Lower leg skin (tissue), 4 donors: ENCODE results near the gene C10orf88. TPM values are rescaled to one million over a fixed set of nuclear protein-coding genes. Genes with fewer than 3 reads are reported as not detected.
"Not testable (repeated sequence)": the region's sequence is repeated elsewhere in the genome, so short reads cannot be mapped to it uniquely, and the experiment has no call there.

ENCODE experiments used
- DNase-seq, 2 donors: peaks; one replicate each; pipeline ENCODE4 v3.0.0-alpha.2; 2019; ENCODE audit warnings: low spot score in 2 of 2
- H3K4me3 ChIP-seq: fragments of 200-600 bp; sonication (generic); 2 replicates; pipeline ENCODE4 v1.5.1; 2017; ENCODE audit warnings: mild to moderate bottlenecking, low read depth; ENCODE audit not compliant: poor library complexity, severe bottlenecking
- POLR2A ChIP-seq, 2 donors: fragments of 450-650 bp; IDR thresholded peaks; one replicate each; pipeline ENCODE4 v1.6.1; 2016 to 2017; ENCODE audit warnings: antibody characterized with exemption in 2 of 2, mild to moderate bottlenecking in 1 of 2, moderate library complexity in 1 of 2
- WGBS, 2 donors: methylation state at CpG; one replicate each; pipeline ENCODE4 v1.1.5; 2018; 5-methylcytosine and 5-hydroxymethylcytosine counted together
- intact Hi-C: fragments of 100-400 bp; cut with DNase I; formaldehyde crosslinking; loops from one replicate; pipeline ENCODE4 v1.15.0; 2023; ENCODE audit warnings: low total_unique reads
- total RNA-seq, 4 donors: library from RNA; depleted of rRNA; stranded (reverse); fragments of >200 nt; gene quantifications; one replicate each; pipeline ENCODE4 v1.1.0, GENCODE V29; 2016
- TF ChIP-seq, protein P1 (sequence below), 3 donors: fragments of 450-650 bp; IDR thresholded peaks; one replicate each; pipeline ENCODE4 v1.5.1; 2016; ENCODE audit warnings: antibody characterized with exemption in 3 of 3, mild to moderate bottlenecking in 3 of 3, moderate library complexity in 2 of 3

Gene C10orf88
- total RNA-seq, 4 donors from 2014 or later: 3.3 to 6.3 (median 5.2) TPM

DNA sequence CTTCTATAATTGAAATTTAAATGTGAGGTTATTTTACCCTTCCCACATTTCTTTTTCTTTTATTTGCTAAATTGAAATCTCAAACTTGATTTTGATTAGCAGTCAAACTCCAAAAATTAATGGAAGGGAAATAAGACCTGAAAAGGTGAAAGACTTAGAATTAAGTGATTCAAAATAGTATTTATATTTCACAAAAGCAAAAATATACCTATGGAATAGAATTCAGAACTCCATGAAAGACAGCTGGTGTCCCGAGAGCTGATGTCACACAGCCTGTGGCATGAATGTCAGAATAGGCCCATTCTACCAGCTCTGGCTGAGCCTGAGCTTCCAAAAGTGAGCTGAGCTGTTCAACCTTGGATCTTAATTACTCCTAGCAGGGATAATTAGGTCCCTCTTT, 43.7 kb downstream of the C10orf88 start, which contains the start of gene FAM24A:
TSS of gene FAM24A (plus strand) at position 301 of the 400 bp plus-strand sequence. CDS start 1,025 bp downstream, outside the sequence.
- H3K4me3 ChIP-seq: no peak within 1 kb of the TSS
- TF ChIP-seq, protein P1, sequence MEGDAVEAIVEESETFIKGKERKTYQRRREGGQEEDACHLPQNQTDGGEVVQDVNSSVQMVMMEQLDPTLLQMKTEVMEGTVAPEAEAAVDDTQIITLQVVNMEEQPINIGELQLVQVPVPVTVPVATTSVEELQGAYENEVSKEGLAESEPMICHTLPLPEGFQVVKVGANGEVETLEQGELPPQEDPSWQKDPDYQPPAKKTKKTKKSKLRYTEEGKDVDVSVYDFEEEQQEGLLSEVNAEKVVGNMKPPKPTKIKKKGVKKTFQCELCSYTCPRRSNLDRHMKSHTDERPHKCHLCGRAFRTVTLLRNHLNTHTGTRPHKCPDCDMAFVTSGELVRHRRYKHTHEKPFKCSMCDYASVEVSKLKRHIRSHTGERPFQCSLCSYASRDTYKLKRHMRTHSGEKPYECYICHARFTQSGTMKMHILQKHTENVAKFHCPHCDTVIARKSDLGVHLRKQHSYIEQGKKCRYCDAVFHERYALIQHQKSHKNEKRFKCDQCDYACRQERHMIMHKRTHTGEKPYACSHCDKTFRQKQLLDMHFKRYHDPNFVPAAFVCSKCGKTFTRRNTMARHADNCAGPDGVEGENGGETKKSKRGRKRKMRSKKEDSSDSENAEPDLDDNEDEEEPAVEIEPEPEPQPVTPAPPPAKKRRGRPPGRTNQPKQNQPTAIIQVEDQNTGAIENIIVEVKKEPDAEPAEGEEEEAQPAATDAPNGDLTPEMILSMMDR (IDR thresholded peaks at IDR 0.05): no peak
- TF ChIP-seq POLR2A (IDR thresholded peaks at IDR 0.05): no peak
- WGBS, 2 donors: 85 to 92% methylated on average over 1 of the region's 1 CpG
- no peak for DNase-seq
- intact Hi-C loops: no loop called here

- 65 to 90% methylated on average over 4 of the region's 4 CpGs for WGBS, 2 donors
- intact Hi-C loops, H3K4me3 ChIP-seq, DNase-seq: not testable (repeated sequence)
These were observed 50.2 kb downstream of the C10orf88 start for GRCh38 chr10:122903861-122904260.

- H3K4me3 ChIP-seq: no peak overlapping the region
- WGBS, 2 donors: 82 to 88% methylated on average over 5 of the region's 5 CpGs
- no peak for TF ChIP-seq POLR2A (IDR thresholded peaks at IDR 0.05)
- TF ChIP-seq, protein P1 (IDR thresholded peaks at IDR 0.05): no peak
- no peak for DNase-seq
- intact Hi-C loops: no loop called here
These were observed 59.6 kb downstream of the C10orf88 start for GRCh38 chr10:122894261-122894944.

DNA sequence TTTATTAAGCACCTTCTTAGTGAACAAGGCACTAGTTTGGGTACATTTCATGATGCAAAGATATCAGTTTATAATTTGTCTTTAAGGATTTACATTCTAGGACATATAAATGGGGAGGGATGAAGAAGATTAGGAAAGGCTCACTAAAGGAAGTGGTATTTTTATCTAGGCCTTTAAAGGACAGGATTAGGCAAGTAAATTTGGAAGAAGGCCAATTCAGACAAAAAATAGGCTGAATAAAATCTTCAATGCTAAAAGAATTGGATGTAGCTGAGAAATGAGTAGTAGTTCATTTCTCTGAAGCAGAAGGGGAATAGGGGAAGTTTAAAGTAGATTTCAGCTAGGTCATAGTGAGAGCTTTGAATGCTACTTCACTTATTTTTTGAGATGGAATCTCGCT, 69.9 kb downstream of the C10orf88 start:
- 83 to 88% methylated on average over 1 of the region's 1 CpG for WGBS, 2 donors
- TF ChIP-seq POLR2A (IDR thresholded peaks at IDR 0.05): no peak
- TF ChIP-seq, protein P1 (IDR thresholded peaks at IDR 0.05): no peak

DNA sequence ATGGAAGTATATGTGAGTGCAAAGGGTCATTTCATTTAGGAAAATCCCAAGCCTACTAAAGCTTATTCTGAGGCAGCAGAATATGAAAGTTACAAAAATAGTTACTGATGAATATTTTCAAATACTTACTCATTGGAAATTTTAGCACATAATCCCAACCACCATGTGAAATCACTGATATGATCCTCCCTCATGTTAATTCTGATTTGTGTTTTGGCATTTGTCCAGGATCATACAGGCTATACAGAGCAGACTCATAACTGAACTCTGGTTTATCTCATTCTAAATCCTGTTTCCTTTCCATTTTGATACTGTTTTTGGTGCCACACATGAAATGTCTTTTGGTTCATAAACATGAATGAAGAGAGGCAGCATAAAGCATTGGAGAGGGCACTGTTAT, 71.3 kb downstream of the C10orf88 start:
- H3K4me3 ChIP-seq: no peak overlapping the region
- DNase-seq: no peak
- TF ChIP-seq POLR2A (IDR thresholded peaks at IDR 0.05): no peak
- TF ChIP-seq, protein P1 (IDR thresholded peaks at IDR 0.05): no peak
- intact Hi-C loops: no loop called here

More for the DNA sequence above, 69.9 kb downstream of the C10orf88 start:
- DNase-seq: no peak
- H3K4me3 ChIP-seq: no peak overlapping the region
- intact Hi-C loops: no loop called here

Other genes with a start within 250 kb of the C10orf88 start
- under 1 TPM; 0.13 to 0.88 (median 0.54) TPM for gene CUZD1, start 108.4 kb downstream of the C10orf88 start, total RNA-seq
- gene FAM24B, start 74.6 kb downstream of the C10orf88 start, total RNA-seq: 1 to 10 TPM; 1.4 to 5.3 (median 4.0) TPM
- not detected for gene FAM24A, start 43.6 kb downstream of the C10orf88 start, total RNA-seq
- gene PSTK, start 26.2 kb upstream of the C10orf88 start, total RNA-seq: 1 to 10 TPM in 3 of 4 donors, under 1 TPM in 1; 0.84 to 5.7 (median 2.2) TPM
- gene IKZF5, start 54.6 kb upstream of the C10orf88 start, total RNA-seq: 10 to 100 TPM in 1 of 4 donors, 1 to 10 TPM in 3; 8.7 to 10.5 (median 9.5) TPM
- gene ACADSB, start 54.8 kb upstream of the C10orf88 start, total RNA-seq: 10 to 100 TPM in 3 of 4 donors, 1 to 10 TPM in 1; 8.8 to 20.5 (median 18.1) TPM
- not detected for gene HMX3, start 181.7 kb upstream of the C10orf88 start, total RNA-seq
- not detected for gene HMX2, start 193.9 kb upstream of the C10orf88 start, total RNA-seq
- 100 to 1,000 TPM in 2 of 4 donors, 10 to 100 TPM in 2; 75.7 to 125 (median 102) TPM for gene BUB3, start 200.2 kb upstream of the C10orf88 start, total RNA-seq